Skeletal muscle tissue (tissue), 4 donors: ENCODE results near the gene RNASEH2A. TPM values are rescaled to one million over a fixed set of nuclear protein-coding genes. Genes with fewer than 3 reads are reported as not detected.
A peak's percentile ranks its signal among the peaks of the same experiment; 100 is the strongest.
"Not testable (repeated sequence)": the region's sequence is repeated elsewhere in the genome, so short reads cannot be mapped to it uniquely, and the experiment has no call there.

ENCODE experiments used
- H3K27ac ChIP-seq: one replicate; pipeline ENCODE4 v1.7.0; 2013; ENCODE audit warnings: mild to moderate bottlenecking, low read depth, low read length, inconsistent platforms
- H3K27me3 ChIP-seq, 3 donors: one replicate each; pipeline ENCODE4 v1.7.0; 2013; ENCODE audit warnings: low read length in 3 of 3; ENCODE audit not compliant: control insufficient read depth in 3 of 3, insufficient read depth in 3 of 3
- H3K36me3 ChIP-seq, 3 donors: one replicate each; pipeline ENCODE4 v1.7.0; 2013; ENCODE audit warnings: low read length in 3 of 3; ENCODE audit not compliant: control insufficient read depth in 3 of 3, insufficient read depth in 3 of 3
- H3K4me1 ChIP-seq, 3 donors: one replicate each; pipeline ENCODE4 v1.7.0; 2013; ENCODE audit warnings: low read length in 3 of 3, mild to moderate bottlenecking in 3 of 3; ENCODE audit not compliant: control insufficient read depth in 3 of 3, insufficient read depth in 3 of 3
- H3K4me3 ChIP-seq, 3 donors: one replicate each; pipeline ENCODE4 v1.7.0; 2013; ENCODE audit warnings: low read length in 3 of 3
- H3K9ac ChIP-seq, 3 donors: one replicate each; pipeline ENCODE4 v1.7.0; 2013; ENCODE audit warnings: low read length in 3 of 3, mild to moderate bottlenecking in 3 of 3, moderate library complexity in 2 of 3, low read depth in 1 of 3
- H3K9me3 ChIP-seq, 3 donors: one replicate each; pipeline ENCODE4 v1.7.0; 2013; ENCODE audit warnings: low read length in 3 of 3; ENCODE audit not compliant: control insufficient read depth in 3 of 3
- total RNA-seq: library from RNA; depleted of rRNA; stranded (reverse); fragments of >200 nt; gene quantifications from one replicate; pipeline ENCODE4 v1.2.3, GENCODE V29; 2014
- donor health status: Osteomylitis.

Gene RNASEH2A
- total RNA-seq, 1 donor from 2014 or later: 5.7 TPM

- Histone ChIP-seq H3K36me3 (peaks cover 20 to 25% (median 24%) of the 10 kb centered on the region in 3 donors), H3K9ac (peak overlapping the region; percentile 93 to 99 (median 97)), H3K4me3 (peak overlapping the region; percentile 5 to 99 (median 98)), H3K9me3 (no peaks in the 10 kb centered on the region), H3K4me1 (peaks cover 28 to 40% (median 30%) of the 10 kb centered on the region in 3 donors), H3K27me3 (no peaks in the 10 kb centered on the region), H3K27ac (no peak overlapping the region)
These were observed 6.0 kb upstream of the RNASEH2A start for GRCh38 chr19:12800466-12800770.

DNA sequence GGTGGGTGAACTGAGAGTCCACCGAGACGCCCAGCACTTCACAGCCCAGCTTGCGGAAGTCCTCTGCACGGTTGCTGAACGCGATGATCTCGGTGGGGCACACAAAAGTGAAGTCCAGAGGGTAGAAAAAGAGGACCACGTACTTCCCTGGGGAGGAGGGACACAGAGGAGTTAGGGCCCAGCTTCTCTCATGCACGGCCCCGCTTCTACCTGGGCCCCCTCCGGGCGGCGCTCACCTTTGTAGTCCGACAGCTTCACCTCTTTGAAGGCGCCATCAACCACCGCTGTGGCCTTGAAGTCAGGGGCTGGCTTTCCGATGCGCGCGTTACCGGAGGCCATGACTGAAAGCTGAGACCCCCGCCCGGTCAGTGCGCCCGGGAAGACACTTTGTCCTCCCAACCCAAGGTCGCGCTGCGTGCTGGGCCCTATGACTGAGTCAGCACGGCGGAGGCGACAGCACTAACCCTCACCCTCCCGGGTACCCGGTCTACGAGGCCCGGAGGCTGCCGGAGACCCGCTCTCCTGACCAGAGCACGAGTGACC lies 5.4 kb upstream of the RNASEH2A start:
- H3K4me1 ChIP-seq: peaks cover 28 to 40% (median 30%) of the 10 kb centered on the region in 3 donors
- no peaks in the 10 kb centered on the region for H3K27me3 ChIP-seq
- peak overlapping the region; percentile 94 to 99 (median 98) for H3K4me3 ChIP-seq
- H3K9me3 ChIP-seq: no peaks in the 10 kb centered on the region
- peaks cover 20 to 25% (median 24%) of the 10 kb centered on the region in 3 donors for H3K36me3 ChIP-seq
- peak overlapping the region; percentile 93 to 99 (median 97) for H3K9ac ChIP-seq
- H3K27ac ChIP-seq: peak overlapping the region; percentile 85

DNA sequence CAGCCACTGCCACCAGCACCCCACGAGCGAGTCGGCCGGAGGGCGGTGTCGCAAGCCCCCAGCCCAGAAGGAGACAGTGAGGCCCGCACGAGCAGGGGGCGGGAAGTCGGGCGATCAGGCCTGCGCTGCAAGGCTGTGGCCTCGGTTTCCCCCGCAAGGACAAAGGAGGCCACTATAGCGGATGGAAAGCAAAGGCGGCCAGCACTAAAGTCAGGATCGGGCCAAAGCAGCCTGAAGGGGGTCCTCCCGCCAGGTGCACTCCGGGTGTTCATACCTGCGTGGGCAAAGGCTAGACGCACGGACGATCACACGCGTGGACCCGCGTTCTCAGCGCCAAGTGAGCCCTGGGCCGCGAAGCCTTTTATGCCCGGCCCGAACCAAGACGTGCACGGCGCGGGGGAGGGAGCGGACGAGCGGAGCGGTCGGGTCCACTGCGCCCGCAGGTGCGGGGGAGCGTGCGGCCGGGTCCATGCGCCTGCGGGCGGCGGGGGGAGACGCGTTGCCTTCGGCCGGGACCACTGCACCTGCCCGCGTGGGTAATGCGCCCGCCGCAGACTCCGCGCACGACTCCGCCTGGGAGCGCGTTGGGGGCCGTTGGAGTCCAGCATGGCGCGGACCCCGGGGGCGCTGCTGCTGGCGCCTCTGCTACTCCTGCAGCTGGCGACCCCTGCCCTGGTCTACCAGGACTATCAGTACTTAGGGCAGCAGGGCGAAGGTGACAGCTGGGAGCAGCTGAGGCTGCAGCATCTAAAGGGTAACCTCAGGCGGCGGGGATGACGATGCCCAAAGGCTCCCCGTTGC lies 4.7 kb upstream of the RNASEH2A start, which contains the start of the genes PRDX2 and THSD8:
TSS of gene PRDX2 (minus strand) at position 335 of the 801 bp plus-strand sequence. CDS start 539 bp downstream, outside the sequence.
TSS of gene THSD8 (plus strand) at position 604 of the 801 bp plus-strand sequence. CDS start at position 607, 3 bp downstream.
- Histone ChIP-seq H3K9me3 (no peaks in the 10 kb centered on the region), H3K9ac (peak within 1 kb of the TSS; percentile 93 to 99 (median 97))

GRCh38 chr19:12802267-12803106 lies 3.9 kb upstream of the RNASEH2A start:
- Histone ChIP-seq H3K9me3 (no peaks in the 10 kb centered on the region), H3K4me3 (peak overlapping the region; percentile 94 to 99 (median 98)), H3K36me3 (peaks cover 16 to 20% (median 18%) of the 10 kb centered on the region in 3 donors), H3K9ac (peak overlapping the region; percentile 93 to 99 (median 97)), H3K4me1 (peaks cover 31 to 46% (median 33%) of the 10 kb centered on the region in 3 donors), H3K27me3 (no peaks in the 10 kb centered on the region), H3K27ac (no peak overlapping the region)

More for the DNA sequence above, 4.7 kb upstream of the RNASEH2A start, which contains the start of the genes PRDX2 and THSD8:
- Histone ChIP-seq H3K4me1 (peaks cover 26 to 39% (median 29%) of the 10 kb centered on the region in 3 donors), H3K36me3 (peaks cover 20 to 24% (median 22%) of the 10 kb centered on the region in 3 donors), H3K27me3 (no peaks in the 10 kb centered on the region), H3K27ac (peak within 1 kb of the TSS; percentile 85), H3K4me3 (peak within 1 kb of the TSS; percentile 94 to 99 (median 98))

DNA sequence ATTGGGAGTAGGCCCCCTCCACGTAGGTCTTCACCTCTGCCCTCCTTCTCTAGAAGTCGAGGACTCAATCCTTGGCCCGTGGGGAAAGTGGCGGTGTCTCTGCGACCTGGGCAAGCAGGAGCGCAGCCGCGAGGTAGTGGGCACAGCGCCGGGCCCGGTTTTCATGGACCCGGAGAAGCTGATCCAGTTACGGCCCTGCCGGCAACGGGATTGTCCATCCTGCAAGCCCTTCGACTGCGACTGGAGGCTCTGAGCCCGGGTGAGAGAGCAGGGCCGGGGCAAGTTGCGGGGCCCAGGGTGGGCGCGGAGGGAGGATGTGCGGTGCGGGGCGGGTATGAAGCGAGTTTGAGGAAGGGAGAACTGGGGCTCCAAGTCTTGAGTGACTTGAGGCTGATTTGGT lies 2.3 kb upstream of the RNASEH2A start:
- Histone ChIP-seq H3K9me3 (no peaks in the 10 kb centered on the region), H3K9ac (no peak overlapping the region), H3K27ac (no peak overlapping the region), H3K4me1 (peaks cover 31 to 46% (median 33%) of the 10 kb centered on the region in 3 donors), H3K4me3 (no peak overlapping the region), H3K36me3 (peaks cover 15 to 19% (median 16%) of the 10 kb centered on the region in 3 donors), H3K27me3 (no peaks in the 10 kb centered on the region)

DNA sequence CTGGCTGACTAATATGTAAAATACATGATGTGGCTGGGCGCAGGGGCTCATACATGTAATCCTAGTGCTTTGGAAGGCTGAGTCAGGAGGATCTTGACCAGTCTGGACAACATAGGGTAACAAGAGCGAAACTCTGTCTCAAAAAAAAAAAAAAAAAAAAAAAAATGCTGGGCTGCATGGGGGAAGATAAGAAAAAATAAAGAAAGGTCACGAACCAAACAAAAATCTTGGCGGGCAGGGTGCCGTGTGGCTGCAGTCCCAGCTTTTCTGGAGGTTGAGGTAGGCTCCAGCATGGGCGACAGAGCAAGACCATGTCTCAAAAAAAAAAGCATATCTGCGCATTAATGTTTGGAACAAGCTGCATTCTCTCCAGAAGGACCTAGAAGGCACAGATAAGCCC lies 8.7 kb downstream of the RNASEH2A start:
- Histone ChIP-seq H3K36me3 (peaks cover 2 to 6% (median 5%) of the 10 kb centered on the region in 3 donors), H3K9me3 (no peaks in the 10 kb centered on the region), H3K27me3 (no peaks in the 10 kb centered on the region), H3K9ac (no peak overlapping the region), H3K4me1 (no peaks in the 10 kb centered on the region), H3K27ac (no peak overlapping the region), H3K4me3 (no peak overlapping the region)

- H3K4me3 ChIP-seq, H3K4me1 ChIP-seq, H3K36me3 ChIP-seq, H3K27ac ChIP-seq, H3K9me3 ChIP-seq, H3K27me3 ChIP-seq, H3K9ac ChIP-seq: not testable (repeated sequence)
These were observed 10.8 kb downstream of the RNASEH2A start for GRCh38 chr19:12817188-12817587.

GRCh38 chr19:12817810-12818209 lies 11.4 kb downstream of the RNASEH2A start:
- H3K27me3 ChIP-seq, H3K9ac ChIP-seq, H3K27ac ChIP-seq, H3K4me1 ChIP-seq, H3K9me3 ChIP-seq, H3K4me3 ChIP-seq, H3K36me3 ChIP-seq: not testable (repeated sequence)

GRCh38 chr19:12821761-12822160 lies 15.4 kb downstream of the RNASEH2A start:
- H3K36me3 ChIP-seq: no peaks in the 10 kb centered on the region
- H3K9me3 ChIP-seq: no peaks in the 10 kb centered on the region
- no peak overlapping the region for H3K27ac ChIP-seq
- no peak overlapping the region for H3K4me3 ChIP-seq
- no peaks in the 10 kb centered on the region for H3K4me1 ChIP-seq
- no peak overlapping the region for H3K9ac ChIP-seq
- peaks cover 14 to 33% (median 19%) of the 10 kb centered on the region in 3 donors for H3K27me3 ChIP-seq
